HG02763 (cell line): ENCODE results near the gene CANX.

Source experiments
- ATAC-seq: cut with Tn5 transposase; IDR thresholded peaks from one replicate; pipeline ENCODE4 v1.9.1; 2021; ENCODE audit warnings: mild to moderate bottlenecking, moderate library complexity; ENCODE audit not compliant: unreplicated experiment

Gene CANX

GRCh38 chr5:179773686-179774040, 74.9 kb downstream of the CANX start:
- no peak for ATAC-seq

GRCh38 chr5:179774442-179774841, 75.7 kb downstream of the CANX start:
- ATAC-seq = no peak

GRCh38 chr5:179776411-179776938, 77.7 kb downstream of the CANX start:
- no peak for ATAC-seq

GRCh38 chr5:179777456-179777855, 78.7 kb downstream of the CANX start:
- no peak for ATAC-seq

- ATAC-seq = no peak
Measured at GRCh38 chr5:179777909-179778308, 79.1 kb downstream of the CANX start.

- no peak for ATAC-seq
Measured at GRCh38 chr5:179778591-179778990, 79.8 kb downstream of the CANX start.

- no peak for ATAC-seq
Measured at GRCh38 chr5:179779826-179780225, 81.1 kb downstream of the CANX start.

- no peak for ATAC-seq
Measured at GRCh38 chr5:179780362-179780761, 81.6 kb downstream of the CANX start.
